Epithelial cell of esophagus (primary cell): ENCODE results near the gene SLC6A12.
A peak's percentile ranks its signal among the peaks of the same experiment; 100 is the strongest.

ENCODE experiments used
- DNase-seq: peaks from one replicate; pipeline ENCODE4 v3.0.0; 2010; ENCODE audit warnings: low read depth
- H3K4me3 ChIP-seq: 2 replicates; pipeline ENCODE4 v1.5.1; 2011; ENCODE audit warnings: mild to moderate bottlenecking, low read length, control low read depth
- TF ChIP-seq, protein P1 (sequence below): IDR thresholded peaks from 2 replicates; pipeline ENCODE4 v1.5.1; 2011; ENCODE audit warnings: low read depth, mild to moderate bottlenecking, low read length, control low read depth, inconsistent platforms; ENCODE audit not compliant: insufficient read depth; ENCODE audit errors: missing control alignments

The SLC6A12 gene

DNA sequence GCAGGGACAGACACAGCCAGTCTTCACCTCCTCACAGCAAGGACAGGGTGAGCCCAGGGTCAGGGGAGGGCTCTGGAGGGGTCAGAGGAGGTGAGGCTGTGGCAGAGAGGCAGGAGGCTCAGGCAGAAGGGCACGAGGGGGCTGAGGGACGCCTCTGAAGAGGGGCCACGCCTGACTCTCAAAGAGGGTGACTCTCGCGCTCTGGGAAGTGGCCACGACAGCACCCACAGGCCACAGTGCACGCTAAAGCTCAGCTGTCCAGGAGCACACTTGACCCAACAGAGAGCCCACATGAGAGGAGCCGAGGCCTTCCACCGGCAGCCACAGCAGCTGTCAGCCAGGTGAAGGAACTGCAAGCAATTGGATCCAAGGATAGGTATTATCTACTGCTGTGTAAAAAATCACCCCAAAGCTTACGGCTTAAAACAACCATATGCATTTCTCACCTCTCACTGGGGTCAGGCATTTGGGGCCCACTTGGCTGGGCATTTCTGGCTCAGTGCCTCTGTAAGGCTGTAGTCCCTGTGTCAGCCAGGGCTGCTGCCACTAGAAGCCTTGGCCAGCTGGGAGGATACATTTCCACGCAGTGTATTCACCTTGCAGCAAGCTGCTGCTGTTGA, 27.8 kb downstream of the SLC6A12 start:
- TF ChIP-seq, protein P1, sequence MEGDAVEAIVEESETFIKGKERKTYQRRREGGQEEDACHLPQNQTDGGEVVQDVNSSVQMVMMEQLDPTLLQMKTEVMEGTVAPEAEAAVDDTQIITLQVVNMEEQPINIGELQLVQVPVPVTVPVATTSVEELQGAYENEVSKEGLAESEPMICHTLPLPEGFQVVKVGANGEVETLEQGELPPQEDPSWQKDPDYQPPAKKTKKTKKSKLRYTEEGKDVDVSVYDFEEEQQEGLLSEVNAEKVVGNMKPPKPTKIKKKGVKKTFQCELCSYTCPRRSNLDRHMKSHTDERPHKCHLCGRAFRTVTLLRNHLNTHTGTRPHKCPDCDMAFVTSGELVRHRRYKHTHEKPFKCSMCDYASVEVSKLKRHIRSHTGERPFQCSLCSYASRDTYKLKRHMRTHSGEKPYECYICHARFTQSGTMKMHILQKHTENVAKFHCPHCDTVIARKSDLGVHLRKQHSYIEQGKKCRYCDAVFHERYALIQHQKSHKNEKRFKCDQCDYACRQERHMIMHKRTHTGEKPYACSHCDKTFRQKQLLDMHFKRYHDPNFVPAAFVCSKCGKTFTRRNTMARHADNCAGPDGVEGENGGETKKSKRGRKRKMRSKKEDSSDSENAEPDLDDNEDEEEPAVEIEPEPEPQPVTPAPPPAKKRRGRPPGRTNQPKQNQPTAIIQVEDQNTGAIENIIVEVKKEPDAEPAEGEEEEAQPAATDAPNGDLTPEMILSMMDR, result no peak
- DNase-seq, result no peak
- no peak overlapping the region for H3K4me3 ChIP-seq

DNA sequence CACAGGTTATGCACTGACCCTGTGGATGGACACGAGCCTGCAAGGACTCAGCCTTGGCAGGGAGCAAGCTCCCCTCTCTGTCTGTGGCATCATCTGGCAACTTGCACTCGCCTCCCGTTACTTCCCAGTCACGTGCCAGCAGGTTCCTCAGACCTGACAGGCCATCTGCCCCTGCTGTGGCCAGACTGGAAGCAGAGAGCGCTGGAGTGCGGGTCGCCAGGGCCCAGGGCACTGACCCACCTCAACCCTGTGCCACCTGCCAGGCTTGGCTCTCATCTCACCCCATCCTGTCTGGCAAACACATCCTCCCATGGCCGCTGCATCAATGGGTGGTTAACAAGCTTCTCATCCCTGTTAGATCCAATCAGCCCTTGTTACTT, 28.4 kb downstream of the SLC6A12 start:
- no peak overlapping the region for H3K4me3 ChIP-seq
- no peak for DNase-seq
- TF ChIP-seq, protein P1, result no peak

DNA sequence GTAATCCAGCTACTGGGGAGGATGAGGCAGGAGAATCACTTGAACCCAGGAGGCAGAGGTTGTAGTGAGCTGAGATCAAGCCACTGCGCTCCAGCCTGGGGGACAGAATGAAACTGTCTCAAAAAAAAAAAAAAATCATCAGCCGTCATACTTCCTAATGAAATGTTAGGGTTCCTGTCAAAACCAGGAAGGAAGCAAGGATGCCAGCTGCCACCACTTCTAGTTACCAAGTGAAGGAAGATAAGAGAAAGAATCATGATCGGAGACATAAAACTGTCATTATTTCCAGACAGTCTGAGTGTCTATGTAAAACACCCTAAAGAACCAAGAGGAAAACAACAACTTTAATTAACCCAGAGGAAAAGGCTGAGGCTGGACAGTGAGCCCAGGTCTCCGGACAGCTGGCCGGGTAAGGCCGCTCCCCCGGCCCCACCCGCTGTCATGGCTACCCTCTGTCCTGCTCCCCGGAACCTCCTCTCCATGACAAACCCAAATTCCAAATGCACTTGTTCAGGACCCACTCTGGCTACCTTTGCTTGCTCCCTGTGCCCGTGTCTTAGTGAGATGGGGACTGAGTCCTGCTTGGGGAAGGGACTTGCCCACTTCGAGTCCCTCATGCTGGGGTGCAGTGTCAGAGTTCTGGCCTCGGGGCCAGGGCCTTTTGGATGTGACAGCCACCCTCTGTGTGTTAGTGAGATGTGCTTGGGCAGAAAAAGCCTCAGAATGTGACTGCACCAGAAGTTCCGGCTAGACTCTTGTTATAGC, 29.0 kb downstream of the SLC6A12 start:
- DNase-seq, result no peak
- TF ChIP-seq, protein P1, result no peak
- H3K4me3 ChIP-seq, result no peak overlapping the region

DNA sequence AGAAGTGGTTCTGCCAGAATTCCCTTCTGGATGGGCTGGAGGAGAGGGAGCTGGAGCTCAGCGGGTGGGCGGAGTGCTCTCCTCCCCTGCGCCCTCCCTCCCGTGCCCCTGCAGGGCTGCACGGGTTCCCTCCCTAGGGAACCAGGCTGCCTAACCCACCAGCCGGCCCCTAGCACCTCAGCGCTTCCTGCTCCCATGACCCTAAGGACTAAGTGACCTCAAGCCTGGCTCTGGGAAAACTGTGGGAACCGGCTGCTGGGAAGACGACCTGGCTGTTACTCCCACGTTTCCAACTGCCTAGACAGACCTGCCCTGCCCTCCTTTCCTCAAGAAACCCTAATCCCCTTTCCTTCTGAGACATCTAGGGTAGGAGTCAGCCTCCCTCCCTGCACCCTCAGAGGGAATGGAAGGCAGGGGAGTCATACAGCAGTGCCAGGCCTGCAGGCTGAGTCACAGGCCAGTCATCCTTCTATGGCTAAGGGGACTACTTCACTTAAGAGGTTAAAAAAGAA, 31.5 kb downstream of the SLC6A12 start:
- TF ChIP-seq, protein P1, result no peak
- peak; percentile 70 for DNase-seq

DNA sequence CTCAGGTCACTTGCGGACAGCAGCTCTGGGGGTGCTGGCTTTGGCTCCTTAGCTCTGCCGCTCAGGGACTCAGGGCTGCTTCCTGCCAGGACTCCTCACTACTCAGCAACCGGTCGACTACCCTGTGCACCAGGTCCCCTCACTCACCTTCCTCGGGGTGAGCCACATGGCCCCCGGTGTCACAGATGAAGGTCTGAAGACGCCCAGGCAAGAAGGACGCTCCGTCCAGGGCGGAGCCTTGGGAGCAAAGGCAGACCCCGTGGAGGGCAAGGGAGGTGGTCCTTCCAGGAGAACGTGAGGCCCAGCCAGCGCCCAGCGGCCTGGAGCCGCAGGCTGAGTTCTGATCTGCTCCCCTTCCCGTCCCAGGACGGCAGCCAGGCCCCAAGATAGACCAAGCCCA, 32.0 kb downstream of the SLC6A12 start:
- TF ChIP-seq, protein P1, result no peak
- H3K4me3 ChIP-seq, result no peak overlapping the region
- DNase-seq, result no peak

More for the DNA sequence above, 31.5 kb downstream of the SLC6A12 start:
- H3K4me3 ChIP-seq, result no peak overlapping the region

DNA sequence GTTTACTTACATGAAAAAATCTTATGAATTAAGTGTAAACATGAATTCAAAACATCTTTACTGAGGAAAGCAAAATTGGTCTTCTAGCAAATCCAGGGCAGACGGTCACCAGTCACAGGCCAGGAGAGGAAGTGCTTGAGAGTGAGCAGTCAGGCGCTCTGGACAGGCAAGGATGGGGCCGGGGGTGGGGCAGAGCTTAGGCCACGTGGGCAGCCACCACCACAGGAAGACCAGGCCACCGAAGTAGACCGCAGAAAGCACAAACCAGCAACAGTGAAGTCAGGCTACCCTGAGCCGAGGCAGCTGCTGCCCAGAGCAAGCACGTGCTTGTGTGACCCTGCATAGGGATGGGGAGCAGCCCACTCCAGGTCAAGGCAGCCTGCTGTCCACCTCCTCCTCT, 33.5 kb downstream of the SLC6A12 start:
- no peak overlapping the region for H3K4me3 ChIP-seq
- TF ChIP-seq, protein P1, result no peak
- no peak for DNase-seq

DNA sequence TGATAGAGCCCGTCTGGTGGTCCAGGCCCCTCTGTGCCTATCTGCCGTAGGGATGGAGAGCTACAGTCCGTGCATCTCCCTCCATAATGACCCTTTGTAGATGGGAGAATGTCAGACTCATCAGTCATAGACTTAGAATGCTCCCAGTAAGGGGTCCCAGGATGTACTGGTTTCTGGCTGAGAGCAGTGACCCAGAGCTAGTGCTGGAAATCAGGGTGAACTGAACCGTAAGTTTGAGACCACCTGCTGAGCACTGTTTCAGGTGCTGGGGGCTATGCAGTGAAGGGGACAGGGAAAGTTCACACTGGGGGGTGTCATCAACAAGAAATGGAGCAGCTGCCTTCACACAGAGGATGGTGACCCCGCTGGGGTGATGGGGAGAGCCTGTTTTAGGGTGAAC, 34.1 kb downstream of the SLC6A12 start:
- no peak for DNase-seq
- TF ChIP-seq, protein P1, result no peak
- H3K4me3 ChIP-seq, result no peak overlapping the region
